HCT116 (cell line): ENCODE measurements around the gene GRIFIN. TPM values are rescaled to one million over a fixed set of nuclear protein-coding genes. Genes with fewer than 3 reads are reported as not detected.

ENCODE experiments used
- ATAC-seq: fragments of 200-7000 bp; cut with Tn5 transposase; 2 replicates; pipeline ENCODE4 v1.9.1; 2020; ENCODE audit warnings: mild to moderate bottlenecking, moderate library complexity
- BruUV-seq: library from RNA; stranded (reverse); fragments of 400-500 nt; replicated peaks from 2 replicates; lab custom pipeline; 2021; lab: Mats Ljungman, UMichigan
- CTCF ChIA-PET: fragments of 300-600 bp; sonication (Branson Sonifier 250); formaldehyde crosslinking; loops from one replicate; lab custom pipeline; 2021; ENCODE audit warnings: antibody characterized with exemption; lab: Charles Lee
- POLR2A ChIA-PET: fragments of 300-600, 350-600 bp; sonication (Branson Sonifier 250); formaldehyde crosslinking; loops from one replicate; lab custom pipeline; 2021; ENCODE audit warnings: antibody characterized with exemption; lab: Charles Lee
- RAD21 ChIA-PET, 2 experiments: fragments of 300-600 bp; sonication (Branson Sonifier 250); formaldehyde crosslinking; loops; one replicate each; lab custom pipeline; 2023; ENCODE audit warnings: low total read pairs in 2 of 2; ENCODE audit not compliant: uncharacterized antibody in 2 of 2, unreplicated experiment in 2 of 2, low non-redundant PET in 1 of 2; lab: Charles Lee
- DNase-seq: peaks from one replicate; pipeline ENCODE4 v3.0.0-alpha.2; 2010; ENCODE audit warnings: low read depth, low spot score
- H2AFZ ChIP-seq: fragments of 200-600 bp; shearing (Covaris generic), sonication (generic); 2 replicates; pipeline ENCODE4 v1.6.1; 2017; ENCODE audit warnings: low read depth, mixed run types, mixed read lengths, antibody characterized with exemption, low read length; ENCODE audit not compliant: poor library complexity, severe bottlenecking
- H3K27ac ChIP-seq: 2 replicates; pipeline ENCODE4 v1.5.1; 2012; ENCODE audit warnings: low read depth, low read length
- H3K27me3 ChIP-seq: fragments of 200-600 bp; sonication (generic); 2 replicates; pipeline ENCODE4 v1.6.1; 2016; ENCODE audit warnings: mixed run types, low read length, mixed read lengths; ENCODE audit not compliant: insufficient read depth
- H3K36me3 ChIP-seq, 2 experiments: fragments of 200-500 bp in 1 of 2; fragments of 200-600 bp in 1 of 2; sonication (Bioruptor generic) in 1 of 2; sonication (generic) in 1 of 2; 2 replicates each; pipeline versions ENCODE4 v1.5.1 to v1.6.1; 2014 to 2016; ENCODE audit warnings: low read length in 2 of 2, inconsistent platforms in 1 of 2, mixed read lengths in 1 of 2, mixed run types in 1 of 2; ENCODE audit not compliant: insufficient read depth in 2 of 2, control insufficient read depth in 1 of 2
- H3K4me1 ChIP-seq, 2 experiments: fragments of 200-600 bp in 1 of 2; sonication (generic) in 1 of 2; 2 replicates each; pipeline versions ENCODE4 v1.5.1 to v1.6.1; 2012 to 2017; ENCODE audit warnings: low read length in 2 of 2, inconsistent platforms in 1 of 2, mild to moderate bottlenecking in 1 of 2, mixed read lengths in 1 of 2, mixed run types in 1 of 2, moderate library complexity in 1 of 2; ENCODE audit not compliant: insufficient read depth in 2 of 2, control insufficient read depth in 1 of 2
- H3K4me2 ChIP-seq: fragments of 200-600 bp; sonication (generic); 2 replicates; pipeline ENCODE4 v1.6.1; 2017; ENCODE audit warnings: mixed run types, low read length, mixed read lengths
- H3K4me3 ChIP-seq, 2 experiments: fragments of 200-600 bp in 1 of 2; sonication (generic) in 1 of 2; replicated peaks in 1 of 2; 2 replicates each; pipeline ENCODE4 v1.5.1; 2011 to 2016; ENCODE audit warnings: low read length in 2 of 2, control low read depth in 1 of 2, low read depth in 1 of 2, mild to moderate bottlenecking in 1 of 2, mixed read lengths in 1 of 2, mixed run types in 1 of 2
- H3K79me2 ChIP-seq: fragments of 200-600 bp; sonication (generic); 2 replicates; pipeline ENCODE4 v1.6.1; 2017; ENCODE audit warnings: mild to moderate bottlenecking, mixed run types, low read length, moderate library complexity, mixed read lengths; ENCODE audit not compliant: insufficient read depth
- H3K9ac ChIP-seq: fragments of 200-600 bp; sonication (generic); 2 replicates; pipeline ENCODE4 v1.6.1; 2016; ENCODE audit warnings: low read length, mixed read lengths
- H3K9me2 ChIP-seq: fragments of 200-600 bp; sonication (generic), shearing (Covaris generic); 2 replicates; pipeline ENCODE4 v1.6.1; 2017; ENCODE audit warnings: mixed run types, mild to moderate bottlenecking, moderate library complexity; ENCODE audit not compliant: insufficient read depth
- H3K9me3 ChIP-seq, 2 experiments: fragments of 200-500 bp in 1 of 2; fragments of 200-600 bp in 1 of 2; sonication (Bioruptor generic) in 1 of 2; sonication (generic) in 1 of 2; 2 replicates each; pipeline ENCODE4 v1.6.1; 2014 to 2017; ENCODE audit warnings: low read length in 2 of 2, mixed read lengths in 2 of 2, inconsistent platforms in 1 of 2, low read depth in 1 of 2, mild to moderate bottlenecking in 1 of 2, mixed run types in 1 of 2, moderate library complexity in 1 of 2; ENCODE audit not compliant: control insufficient read depth in 1 of 2, insufficient read depth in 1 of 2
- H4K20me1 ChIP-seq: fragments of 200-600 bp; sonication (generic), shearing (Covaris generic); 2 replicates; pipeline ENCODE4 v1.6.1; 2017; ENCODE audit warnings: mixed run types, mild to moderate bottlenecking, moderate library complexity; ENCODE audit not compliant: insufficient read depth
- CEBPB ChIP-seq: IDR thresholded peaks from 2 replicates; pipeline ENCODE4 v1.6.1; 2012; ENCODE audit warnings: low read depth
- CTCF ChIP-seq, 3 experiments: fragments of 200-600 bp in 1 of 3; sonication (generic) in 1 of 3; IDR thresholded peaks in 2 of 3; conservative IDR thresholded peaks in 1 of 3; 2 replicates each; pipeline ENCODE4 v1.5.1; 2012 to 2017; ENCODE audit warnings: low read depth in 2 of 3, low read length in 2 of 3, antibody characterized with exemption in 1 of 3, borderline replicate concordance in 1 of 3, control low read depth in 1 of 3, mild to moderate bottlenecking in 1 of 3, mixed read lengths in 1 of 3, mixed run types in 1 of 3, moderate library complexity in 1 of 3; ENCODE audit not compliant: insufficient read depth in 1 of 3
- EGR1 ChIP-seq: IDR thresholded peaks from 2 replicates; pipeline ENCODE4 v1.6.1; 2012; ENCODE audit warnings: low read depth
- ELF1 ChIP-seq: IDR thresholded peaks from 2 replicates; pipeline ENCODE4 v1.6.1; 2012; ENCODE audit warnings: low read depth, borderline replicate concordance
- EZH2phosphoT487 ChIP-seq: fragments of 200-600 bp; IDR thresholded peaks from 2 replicates; pipeline ENCODE4 v1.6.1; 2018; ENCODE audit warnings: antibody characterized with exemption, borderline replicate concordance
- FOSL1 ChIP-seq: IDR thresholded peaks from 2 replicates; pipeline ENCODE4 v1.6.1; 2012; ENCODE audit warnings: low read depth
- MAX ChIP-seq: IDR thresholded peaks from 2 replicates; pipeline ENCODE4 v1.6.1; 2012
- POLR2AphosphoS5 ChIP-seq: IDR thresholded peaks from 2 replicates; pipeline ENCODE4 v1.6.1; 2011; ENCODE audit warnings: mild to moderate bottlenecking, low read depth, low read length, moderate library complexity
- REST ChIP-seq: IDR thresholded peaks from 2 replicates; pipeline ENCODE4 v1.6.1; 2012; ENCODE audit warnings: low read depth
- SIN3A ChIP-seq: IDR thresholded peaks from 2 replicates; pipeline ENCODE4 v1.6.1; 2012; ENCODE audit warnings: low read depth
- SRF ChIP-seq: IDR thresholded peaks from 2 replicates; pipeline ENCODE4 v1.6.1; 2012; ENCODE audit warnings: low read depth
- TCF7L2 ChIP-seq: IDR thresholded peaks from 2 replicates; pipeline ENCODE4 v1.7.0; 2011; ENCODE audit warnings: borderline replicate concordance, inconsistent platforms; ENCODE audit not compliant: insufficient read depth, insufficient read length; ENCODE audit errors: extremely low read depth
- YY1 ChIP-seq: IDR thresholded peaks from 2 replicates; pipeline ENCODE4 v1.6.1; 2011; ENCODE audit warnings: low read length, low read depth, moderate library complexity, mild to moderate bottlenecking; ENCODE audit not compliant: insufficient replicate concordance; ENCODE audit errors: extremely low read depth
- ZFX ChIP-seq: fragments of 450-650 bp; IDR thresholded peaks from 2 replicates; pipeline ENCODE4 v1.6.1; 2017
- ZNF274 ChIP-seq: fragments of 200-500 bp; sonication (Bioruptor generic); IDR thresholded peaks from 2 replicates; pipeline ENCODE4 v1.6.1; 2014; ENCODE audit warnings: mild to moderate bottlenecking, low read depth, low read length, inconsistent platforms
- intact Hi-C: fragments of 100-400 bp; cut with micrococcal nuclease; formaldehyde crosslinking; loops from 2 replicates; pipeline ENCODE4 v1.10.0; 2022
- total RNA-seq: library from RNA; stranded (reverse); gene quantifications from one replicate; pipeline ENCODE4 v1.2.1, GENCODE V29; 2021; ENCODE audit not compliant: unreplicated experiment

The GRIFIN gene
- total RNA-seq, 1 experiment from 2014 or later: not detected

- H3K9me3 ChIP-seq: peaks cover 3 to 12% of the 10 kb centered on the region in 2 experiments; a peak in 2 of 4 replicates
- no peak overlapping the region for H3K27ac ChIP-seq
- ATAC-seq (no peak), DNase-seq (no peak)
- no peaks in the 10 kb centered on the region for H3K27me3 ChIP-seq
- intact Hi-C loops: no loop called here
- H4K20me1 ChIP-seq: no peaks in the 10 kb centered on the region
- no TSS peak for BruUV-seq
- no peak overlapping the region for H3K9ac ChIP-seq
- no peak overlapping the region for H3K4me3 ChIP-seq
- no peak overlapping the region for H3K4me2 ChIP-seq
- no peak overlapping the region for H2AFZ ChIP-seq
- peaks cover 7 to 11% of the 10 kb centered on the region in 2 experiments; a peak in 2 of 4 replicates for H3K4me1 ChIP-seq
- ChIA-PET RAD21 (no interaction called here), POLR2A (interaction anchor here (1.9 kb wide), 1 partner anchor 10 kb away, joined by 4 read pairs; no protein-coding TSS in a partner anchor), CTCF (interaction anchor here (2.5 kb wide), 1 partner anchor 10 kb away, joined by 10 read pairs; no protein-coding TSS in a partner anchor)
- H3K79me2 ChIP-seq: no peaks in the 10 kb centered on the region
- no peak for TF ChIP-seq SIN3A
- no peak for TF ChIP-seq CEBPB
- TF ChIP-seq TCF7L2: no peak
- no peak for TF ChIP-seq CTCF (IDR thresholded peaks at IDR 0.05 in 2 of 3, conservative IDR thresholded peaks at IDR 0.05 in 1 of 3; ENCODE audit: borderline replicate concordance in 1 of 3, insufficient read depth in 1 of 3, low read depth in 2 of 3, low read length in 2 of 3)
- TF ChIP-seq SRF: no peak
- TF ChIP-seq MAX: no peak
- TF ChIP-seq ELF1: no peak
- TF ChIP-seq EGR1: no peak
- TF ChIP-seq POLR2AphosphoS5: no peak
- no peak for TF ChIP-seq REST
- TF ChIP-seq ZFX: no peak
- TF ChIP-seq ZNF274: no peak
- TF ChIP-seq FOSL1: no peak
- no peak for TF ChIP-seq EZH2phosphoT487
- no peak for TF ChIP-seq YY1
- H3K9me2 ChIP-seq: no peaks in the 10 kb centered on the region
- H3K36me3 ChIP-seq: no peaks in the 10 kb centered on the region
Observed at GRCh38 chr7:2478800-2479199, 2.6 kb upstream of the GRIFIN start.
